ENCODE data around the gene VAV1. TPM values are rescaled to one million over a fixed set of nuclear protein-coding genes. Genes with fewer than 3 reads are reported as not detected.

Gene VAV1
- total and polyA plus RNA-seq, 2 of the 8 experiments (the other 6 are each of a cell fraction or from before 2014, with no cell fraction given): 0.21 to 0.22 TPM

DNA sequence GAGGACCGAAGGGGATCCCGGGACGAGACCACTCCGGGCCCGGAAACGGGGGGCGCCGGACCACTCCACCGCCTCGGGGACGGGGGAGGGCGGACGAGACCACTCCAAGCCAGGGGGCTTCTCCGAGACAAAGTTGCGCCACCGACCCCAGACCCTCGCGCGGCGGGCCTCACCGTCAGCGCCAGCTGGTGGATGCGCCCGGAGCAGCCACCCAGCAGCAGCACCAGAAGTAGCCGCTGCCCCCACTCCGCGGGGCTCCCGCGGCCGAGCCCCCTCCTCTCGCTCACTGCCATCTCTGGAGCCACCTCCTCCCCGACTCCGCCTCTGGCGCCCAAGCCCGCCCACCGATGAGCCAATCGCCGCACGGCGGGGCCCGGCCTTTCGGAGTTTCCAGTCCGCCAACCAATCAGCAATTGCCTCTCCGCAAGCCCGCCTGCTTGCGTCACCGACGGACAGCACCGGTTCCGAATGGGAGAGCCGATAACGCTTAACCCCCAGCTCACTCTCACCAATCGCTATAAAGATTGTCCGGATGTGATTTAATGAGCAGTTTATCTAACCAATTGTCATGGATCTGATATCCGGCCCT lies 35.1 kb upstream of the VAV1 start, which contains the start of gene GPR108:
Gene GPR108 (minus strand): TSS at position 297 of the 589 bp plus-strand sequence. CDS start 4 bp downstream, at position 293.
- DNase-seq (ENCODE audit: low read depth in 1 of 2, low spot score in 2 of 2) (peak; percentile 99), FAIRE-seq (no peak)
- peak within 1 kb of the TSS; percentile 78 for H3K18ac ChIP-seq (ENCODE audit: extremely low read depth, low read length)
- H3K9me3 ChIP-seq (ENCODE audit: insufficient read depth in 2 of 2, low read depth in 1 of 2, low read length in 1 of 2): no peaks in the 10 kb centered on the region
- H2BK12ac ChIP-seq (ENCODE audit: low read depth, low read length): peak within 1 kb of the TSS; percentile 91
- peak within 1 kb of the TSS; percentile 92 for H4K91ac ChIP-seq (replicated peaks; ENCODE audit: insufficient read length, low read length)
- peak within 1 kb of the TSS; percentile 78 to 87 for H3K4me2 ChIP-seq (ENCODE audit: insufficient read depth in 1 of 2, low read depth in 2 of 2, low read length in 2 of 2)
- peak within 1 kb of the TSS; percentile 94 for H2BK5ac ChIP-seq (ENCODE audit: low read depth, low read length)
- peak within 1 kb of the TSS; percentile 16; the same call in 1 of the 2 replicates for H2AFZ ChIP-seq (ENCODE audit: low read length)
- H2BK20ac ChIP-seq (ENCODE audit: low read length): 0 out of 2 replicates have a peak within 1 kb of the TSS, but pooled peaks have one; percentile 9
- peaks cover 0 to 1% of the 10 kb centered on the region in 2 experiments for H4K20me1 ChIP-seq (replicated peaks in 1 of 2; ENCODE audit: control insufficient read depth in 1 of 2, insufficient read depth in 2 of 2, low read length in 2 of 2)
- H3K4me3 ChIP-seq (ENCODE audit: extremely low read depth in 1 of 4, insufficient read depth in 2 of 4, low read depth in 3 of 4, low read length in 4 of 4): peak within 1 kb of the TSS; percentile 50 to 86 (median 69)
- no peak within 1 kb of the TSS for H3K14ac ChIP-seq (ENCODE audit: insufficient read length)
- peak within 1 kb of the TSS; percentile 63 for H3K56ac ChIP-seq (replicated peaks; ENCODE audit: insufficient read length, low read depth, low read length)
- peak within 1 kb of the TSS; percentile 95 for H4K8ac ChIP-seq (ENCODE audit: extremely low read depth, insufficient read depth, low read length)
- no peaks in the 10 kb centered on the region for H3K27me3 ChIP-seq (replicated peaks in 1 of 4; ENCODE audit: control insufficient read depth in 3 of 4, extremely low read depth in 1 of 4, insufficient read depth in 3 of 4, low read length in 3 of 4)
- H2BK120ac ChIP-seq (replicated peaks; ENCODE audit: low read depth, low read length): no peak within 1 kb of the TSS
- H3K23ac ChIP-seq (ENCODE audit: insufficient read length): no peak within 1 kb of the TSS
- no peak within 1 kb of the TSS for H2AK5ac ChIP-seq (ENCODE audit: low read depth, low read length)
- H3K23me2 ChIP-seq (ENCODE audit: low read depth, low read length): peaks cover 17% of the 10 kb centered on the region
- peak within 1 kb of the TSS; percentile 65; the same call in 1 of the 2 replicates for H2BK15ac ChIP-seq (ENCODE audit: low read length)
- H3K36me3 ChIP-seq (ENCODE audit: control insufficient read depth in 2 of 4, insufficient read depth in 4 of 4, low read length in 3 of 4): peaks cover 0 to 4% (median 0%) of the 10 kb centered on the region in 4 experiments; a peak in 2 of 8 replicates
- ChIA-PET POLR2A (ENCODE audit: partially characterized antibody) (interaction anchor here (0.6 to 9.7 kb wide), 15 partner anchors 9 to 461 kb away, joined by 3 to 110 read pairs (median 3); partner anchors contain the start of genes SH2D3A, TNFSF9 and VAV1), CTCF (ENCODE audit: partially characterized antibody) (interaction anchor here (0.9 to 4.7 kb wide), 15 partner anchors 14 to 221 kb away, joined by 3 to 31 read pairs (median 4); partner anchors contain the start of genes C3 and VAV1)
- peak within 1 kb of the TSS; percentile 73 to 93 (median 88) for H3K9ac ChIP-seq (replicated peaks in 1 of 4; ENCODE audit: extremely low read depth in 1 of 4, low read depth in 3 of 4, low read length in 3 of 4)
- peak within 1 kb of the TSS; percentile 88 for H4K5ac ChIP-seq (ENCODE audit: insufficient read length, low read depth, low read length)
- peaks cover 5% of the 10 kb centered on the region for H3K79me1 ChIP-seq (ENCODE audit: low read depth, low read length)
- WGBS, 2 experiments (ENCODE audit: extremely low coverage in 1 of 2, insufficient coverage in 1 of 2, insufficient read length in 1 of 2, insufficient replicate concordance in 2 of 2, low coverage in 1 of 2, low lambda C conversion rate in 2 of 2, missing lambda C conversion rate in 1 of 2): 1% methylated on average over 24 of the region's 55 CpGs; no CpG with 5 or more reads in 1 of the 2 experiments
- H3K79me2 ChIP-seq (ENCODE audit: control insufficient read depth in 1 of 2, insufficient read depth in 2 of 2, low read length in 2 of 2): peaks cover 0 to 13% of the 10 kb centered on the region in 2 experiments; a peak in 1 of 4 replicates
- peak within 1 kb of the TSS; percentile 97 for H3K27ac ChIP-seq (ENCODE audit: low read depth, low read length)
- H3K4me1 ChIP-seq (replicated peaks in 1 of 4; ENCODE audit: control insufficient read depth in 3 of 4, insufficient read depth in 4 of 4, low read length in 3 of 4): peaks cover 4 to 28% (median 16%) of the 10 kb centered on the region in 4 experiments
- H3K4ac ChIP-seq (replicated peaks; ENCODE audit: insufficient read length, low read depth, low read length): peak within 1 kb of the TSS; percentile 13
- TF ChIP-seq RBBP5 (IDR thresholded peaks at IDR 0.05; ENCODE audit: borderline replicate concordance, low read depth, low read length) (no peak), POU5F1 (IDR thresholded peaks at IDR 0.05; ENCODE audit: low read depth, low read length) (no peak), RXRA (IDR thresholded peaks at IDR 0.05; ENCODE audit: insufficient read depth, low read depth, low read length) (no peak), EGR1 (IDR thresholded peaks at IDR 0.05; ENCODE audit: borderline replicate concordance, low read depth, low read length) (peak; percentile 15; the same call in 1 of the 2 replicates), HDAC2 (IDR thresholded peaks at IDR 0.05; ENCODE audit: borderline replicate concordance in 1 of 2, low read depth in 2 of 2, low read length in 2 of 2) (no peak), NRF1 (IDR thresholded peaks at IDR 0.05; ENCODE audit: low read depth, low read length) (no peak), SP4 (IDR thresholded peaks at IDR 0.05; ENCODE audit: low read length) (peak; percentile 58; the same call in 1 of the 2 replicates), POLR2A (IDR thresholded peaks at IDR 0.05; ENCODE audit: control extremely low read depth in 1 of 2, low read depth in 2 of 2, low read length in 2 of 2) (peak in 1 of 2 experiments; percentile 69; a peak in 2 of 3 replicates), RFX5 (IDR thresholded peaks at IDR 0.05; ENCODE audit: borderline replicate concordance, low read depth, low read length) (no peak)

Data from H1 (cell line).